CD4-positive, alpha-beta T cell treated with Interleukin-4 for 1 hour (primary cell): ENCODE results near the gene SEMA7A.

Source experiments
- DNase-seq, 2 donors: peaks; one replicate each; pipeline ENCODE4 v3.0.0-alpha.2; 2020 to 2022

The SEMA7A gene

GRCh38 chr15:74429781-74430400 lies 3.9 kb downstream of the SEMA7A start:
- no peak for DNase-seq

DNA sequence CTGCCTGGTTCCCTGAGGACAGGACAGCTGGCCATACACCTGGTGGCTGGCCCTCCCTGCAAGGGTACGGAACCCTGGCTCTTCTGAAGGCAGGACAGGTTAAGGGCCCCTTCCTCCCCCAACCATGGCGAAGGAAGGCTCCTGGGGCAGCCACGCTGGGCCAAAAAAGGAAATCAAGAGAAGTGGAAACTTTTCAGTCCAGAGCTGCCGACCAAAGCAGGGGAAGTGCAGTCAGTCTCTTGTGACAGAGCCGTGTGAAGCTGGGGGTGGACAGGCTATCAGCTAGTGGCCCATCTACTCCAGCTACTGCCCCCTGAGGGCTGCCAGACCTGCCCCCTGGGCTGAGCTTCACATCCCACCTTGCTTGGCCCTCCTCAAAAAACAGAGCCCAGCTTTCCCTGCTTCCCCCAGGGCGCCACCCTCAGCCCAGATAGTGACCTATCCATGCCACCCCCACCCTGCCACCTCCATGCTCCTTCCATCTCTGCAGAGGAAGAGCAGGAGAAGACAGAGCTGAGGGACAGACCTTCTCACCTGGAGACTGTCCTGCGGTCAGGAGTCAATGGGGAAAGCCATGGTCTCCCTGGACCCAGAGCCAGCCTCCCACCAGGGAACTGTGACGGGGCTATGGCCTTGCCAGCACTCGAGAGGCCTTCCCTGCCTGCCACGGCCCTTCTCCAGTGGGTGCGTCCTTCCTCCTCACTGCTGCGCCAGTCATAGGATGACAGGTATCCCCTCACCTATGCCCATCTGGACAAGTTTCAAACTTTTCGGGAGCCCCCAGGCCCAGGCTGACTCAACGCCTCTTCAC lies 4.6 kb downstream of the SEMA7A start:
- DNase-seq, result no peak

GRCh38 chr15:74428442-74428787 lies 5.3 kb downstream of the SEMA7A start:
- no peak for DNase-seq

DNA sequence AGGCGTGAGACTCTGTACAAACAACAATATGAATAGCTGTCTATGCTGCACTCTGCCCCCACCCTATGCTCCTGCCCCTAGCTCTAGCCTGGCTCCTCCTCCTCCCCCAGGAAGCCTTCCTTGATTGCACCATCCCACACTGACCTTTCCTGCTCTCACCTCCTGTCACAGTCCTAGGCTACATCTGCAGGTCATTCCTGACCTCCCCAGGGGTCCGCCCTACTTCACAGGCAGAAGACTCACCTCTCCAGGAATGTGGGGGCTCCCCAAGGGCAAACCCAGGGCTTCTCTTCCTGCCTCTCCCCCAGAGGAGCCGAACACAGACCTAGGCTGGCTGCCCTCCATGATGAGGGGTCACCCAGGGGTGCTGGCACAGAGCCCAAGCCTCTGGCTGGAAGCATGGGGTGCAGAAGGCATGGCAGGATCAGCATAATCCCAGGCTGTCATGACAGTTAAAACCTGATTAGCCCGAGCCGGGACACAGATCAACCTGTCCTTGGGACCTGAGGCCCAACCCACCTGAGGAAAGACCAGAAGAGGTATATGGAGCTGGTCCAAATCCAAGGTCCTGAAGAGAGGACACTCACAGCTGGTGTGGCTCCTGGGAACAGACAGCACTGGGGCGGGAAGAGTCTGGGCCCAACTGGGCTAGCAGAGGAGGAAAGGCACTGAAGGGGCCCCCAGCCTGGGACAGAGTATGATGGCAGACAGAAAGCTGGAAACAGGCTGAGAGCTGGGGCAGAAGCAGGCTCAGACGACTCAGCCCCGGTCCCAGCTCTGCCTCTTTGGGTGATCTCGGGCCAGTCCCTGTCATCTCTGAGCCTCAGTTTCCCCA lies 5.9 kb downstream of the SEMA7A start:
- DNase-seq, result no peak

- no peak for DNase-seq
Measured at GRCh38 chr15:74426404-74427281, 7.1 kb downstream of the SEMA7A start.

- no peak for DNase-seq
Measured at GRCh38 chr15:74425630-74426029, 8.1 kb downstream of the SEMA7A start.

- no peak for DNase-seq
Measured at GRCh38 chr15:74424901-74425528, 8.7 kb downstream of the SEMA7A start.

- DNase-seq, result no peak
Measured at GRCh38 chr15:74423431-74424257, 10.1 kb downstream of the SEMA7A start.

GRCh38 chr15:74422652-74423430 lies 10.9 kb downstream of the SEMA7A start:
- no peak for DNase-seq

- DNase-seq, result no peak
Measured at GRCh38 chr15:74422265-74422651, 11.5 kb downstream of the SEMA7A start.

- DNase-seq, result no peak
Measured at GRCh38 chr15:74421302-74422245, 12.2 kb downstream of the SEMA7A start.

GRCh38 chr15:74420193-74420905 lies 13.4 kb downstream of the SEMA7A start:
- no peak for DNase-seq

- DNase-seq, result no peak
Measured at GRCh38 chr15:74419432-74419831, 14.3 kb downstream of the SEMA7A start.

GRCh38 chr15:74418575-74419338 lies 15.0 kb downstream of the SEMA7A start:
- DNase-seq, result no peak

- DNase-seq, result no peak
Measured at GRCh38 chr15:74417670-74418069, 16.1 kb downstream of the SEMA7A start.

DNA sequence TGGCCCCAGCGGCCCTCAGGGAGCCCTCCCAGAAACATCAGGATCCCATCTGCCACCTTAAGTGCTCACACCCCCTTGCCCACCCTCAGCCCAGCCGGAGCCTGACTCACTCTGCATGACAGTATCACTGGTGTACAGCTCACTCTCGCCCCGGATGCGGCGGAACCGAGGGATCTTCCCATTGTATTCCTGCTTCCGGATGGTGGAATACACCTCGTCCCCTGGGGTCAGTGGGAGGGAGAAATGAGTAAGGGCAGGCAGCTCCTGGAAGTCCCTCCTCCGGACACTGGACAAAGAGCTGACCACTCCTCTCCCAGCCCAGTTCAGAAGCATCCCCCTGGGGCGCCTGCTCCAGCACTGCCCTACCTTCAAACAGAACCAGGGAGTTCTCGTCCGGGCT lies 16.5 kb downstream of the SEMA7A start:
- no peak for DNase-seq

GRCh38 chr15:74415966-74416916 lies 17.5 kb downstream of the SEMA7A start:
- DNase-seq, result no peak
